ENCODE results near the gene HECTD2.

HECTD2 gene

GRCh38 chr10:91406322-91406721 is 3.8 kb upstream of the HECTD2 start:
- no peaks in the 10 kb centered on the region for H3K9me3 ChIP-seq (ENCODE audit: control insufficient read depth, low read length)
- no peak overlapping the region for H3K4me3 ChIP-seq (ENCODE audit: low read depth, low read length)
- no peak overlapping the region for H3K4me2 ChIP-seq (ENCODE audit: low read length)
- no peak overlapping the region for H3K27ac ChIP-seq
- no peaks in the 10 kb centered on the region for H3K27me3 ChIP-seq (ENCODE audit: control insufficient read depth, insufficient read depth, low read length)
- H3K36me3 ChIP-seq (ENCODE audit: control insufficient read depth, insufficient read depth, low read length), result no peaks in the 10 kb centered on the region
- TF ChIP-seq CTCF (IDR thresholded peaks at IDR 0.05), result no peak
- no peak overlapping the region for H3K9ac ChIP-seq
- H2AFZ ChIP-seq, result no peak overlapping the region
- no peaks in the 10 kb centered on the region for H3K4me1 ChIP-seq
- H3K79me2 ChIP-seq, result peaks cover 5% of the 10 kb centered on the region

GRCh38 chr10:91409069-91409868 is 875 bp upstream of the HECTD2 start:
- H3K36me3 ChIP-seq (ENCODE audit: control insufficient read depth, insufficient read depth, low read length), result no peaks in the 10 kb centered on the region
- TF ChIP-seq CTCF (IDR thresholded peaks at IDR 0.05), result no peak
- H3K9me3 ChIP-seq (ENCODE audit: control insufficient read depth, low read length), result no peaks in the 10 kb centered on the region
- H3K27ac ChIP-seq, result peak overlapping the region; percentile 98
- no peaks in the 10 kb centered on the region for H3K4me1 ChIP-seq
- H2AFZ ChIP-seq, result peak overlapping the region; percentile 99
- H3K79me2 ChIP-seq, result peaks cover 5% of the 10 kb centered on the region
- no peaks in the 10 kb centered on the region for H3K27me3 ChIP-seq (ENCODE audit: control insufficient read depth, insufficient read depth, low read length)
- peak overlapping the region; percentile 85 for H3K4me2 ChIP-seq (ENCODE audit: low read length)
- H3K9ac ChIP-seq, result peak overlapping the region; percentile 89
- H3K4me3 ChIP-seq (ENCODE audit: low read depth, low read length), result peak overlapping the region; percentile 94

GRCh38 chr10:91410638-91411371 is 661 bp downstream of the HECTD2 start:
- H3K27ac ChIP-seq, result peak overlapping the region; percentile 67
- H3K4me2 ChIP-seq (ENCODE audit: low read length), result peak overlapping the region; percentile 73
- H3K79me2 ChIP-seq, result peaks cover 5% of the 10 kb centered on the region
- H3K9ac ChIP-seq, result peak overlapping the region; percentile 55
- no peaks in the 10 kb centered on the region for H3K36me3 ChIP-seq (ENCODE audit: control insufficient read depth, insufficient read depth, low read length)
- H3K4me3 ChIP-seq (ENCODE audit: low read depth, low read length), result peak overlapping the region; percentile 71
- H3K27me3 ChIP-seq (ENCODE audit: control insufficient read depth, insufficient read depth, low read length), result no peaks in the 10 kb centered on the region
- no peaks in the 10 kb centered on the region for H3K9me3 ChIP-seq (ENCODE audit: control insufficient read depth, low read length)
- H2AFZ ChIP-seq, result peak overlapping the region; percentile 94
- no peaks in the 10 kb centered on the region for H3K4me1 ChIP-seq
- TF ChIP-seq CTCF (IDR thresholded peaks at IDR 0.05), result no peak

- Histone ChIP-seq H3K27me3 (ENCODE audit: control insufficient read depth, insufficient read depth, low read length) (no peaks in the 10 kb centered on the region), H2AFZ (no peak overlapping the region), H3K4me2 (ENCODE audit: low read length) (peak overlapping the region; percentile 73), H3K36me3 (ENCODE audit: control insufficient read depth, insufficient read depth, low read length) (no peaks in the 10 kb centered on the region), H3K9ac (no peak overlapping the region), H3K4me1 (no peaks in the 10 kb centered on the region), H3K4me3 (ENCODE audit: low read depth, low read length) (peak overlapping the region; percentile 3), H3K9me3 (ENCODE audit: control insufficient read depth, low read length) (no peaks in the 10 kb centered on the region), H3K79me2 (peaks cover 5% of the 10 kb centered on the region), H3K27ac (no peak overlapping the region)
- no peak for TF ChIP-seq CTCF (IDR thresholded peaks at IDR 0.05)
Observed at GRCh38 chr10:91411621-91412020, 1.5 kb downstream of the HECTD2 start.

All from parathyroid adenoma (tissue), 2 donors.